ENCODE data around the gene SEC14L5.
A peak's percentile ranks its signal among the peaks of the same experiment; 100 is the strongest.

SEC14L5 gene

GRCh38 chr16:5004311-5004710, 46.2 kb downstream of the SEC14L5 start:
- Histone ChIP-seq H2AFZ (ENCODE audit: low read length) (no peak overlapping the region), H4K91ac (ENCODE audit: low read depth, low read length, poor library complexity) (no peak overlapping the region), H3K4ac (ENCODE audit: low read length) (no peak overlapping the region), H3K14ac (ENCODE audit: low read length) (no peak overlapping the region), H3K4me1 (ENCODE audit: control insufficient read depth in 2 of 2, insufficient read depth in 1 of 2, low read depth in 1 of 2, low read length in 2 of 2) (no peaks in the 10 kb centered on the region), H3K9me3 (replicated peaks in 1 of 2; ENCODE audit: control insufficient read depth in 2 of 2, insufficient read depth in 1 of 2, low read depth in 1 of 2, low read length in 2 of 2) (no peaks in the 10 kb centered on the region), H2BK120ac (ENCODE audit: low read depth, low read length) (no peak overlapping the region), H3K9ac (ENCODE audit: low read depth, low read length, poor library complexity) (no peak overlapping the region), H2BK15ac (ENCODE audit: low read length) (peak overlapping the region; percentile 15), H3K27ac (replicated peaks; ENCODE audit: low read length) (no peak overlapping the region), H2AK5ac (ENCODE audit: low read depth, low read length) (no peak overlapping the region), H3K79me1 (ENCODE audit: low read depth, low read length) (no peaks in the 10 kb centered on the region), H3K23ac (ENCODE audit: low read depth, low read length, poor library complexity) (no peak overlapping the region), H3K36me3 (replicated peaks in 1 of 2; ENCODE audit: control insufficient read depth in 2 of 2, insufficient read depth in 2 of 2, low read length in 2 of 2) (no peaks in the 10 kb centered on the region), H3K27me3 (ENCODE audit: control insufficient read depth in 3 of 3, insufficient read depth in 3 of 3, low read depth in 1 of 3, low read length in 3 of 3) (peaks cover 0 to 9% (median 0%) of the 10 kb centered on the region in 3 experiments), H3K4me3 (ENCODE audit: low read length in 2 of 2) (no peak overlapping the region), H4K8ac (ENCODE audit: low read depth, low read length) (no peak overlapping the region), H3K18ac (ENCODE audit: low read length) (no peak overlapping the region), H3K4me2 (ENCODE audit: insufficient read depth, low read length, poor library complexity, severe bottlenecking) (no peak overlapping the region), H2BK5ac (ENCODE audit: low read length) (no peak overlapping the region), H2BK12ac (ENCODE audit: low read length) (no peak overlapping the region)
- no CpG with 5 or more reads among the region's 5 CpGs for WGBS, 2 donors (ENCODE audit: extremely low coverage in 2 of 2, insufficient read length in 2 of 2, insufficient replicate concordance in 1 of 2)
- DNase-seq (ENCODE audit: low spot score), result no peak

GRCh38 chr16:5005916-5006315, 47.8 kb downstream of the SEC14L5 start:
- Histone ChIP-seq H3K36me3 (replicated peaks in 1 of 2; ENCODE audit: control insufficient read depth in 2 of 2, insufficient read depth in 2 of 2, low read length in 2 of 2) (no peaks in the 10 kb centered on the region), H2AFZ (ENCODE audit: low read length) (no peak overlapping the region), H2BK120ac (ENCODE audit: low read depth, low read length) (no peak overlapping the region), H3K4me1 (ENCODE audit: control insufficient read depth in 2 of 2, insufficient read depth in 1 of 2, low read depth in 1 of 2, low read length in 2 of 2) (no peaks in the 10 kb centered on the region), H3K14ac (ENCODE audit: low read length) (no peak overlapping the region), H3K18ac (ENCODE audit: low read length) (no peak overlapping the region), H4K91ac (ENCODE audit: low read depth, low read length, poor library complexity) (no peak overlapping the region), H2BK5ac (ENCODE audit: low read length) (no peak overlapping the region), H2AK5ac (ENCODE audit: low read depth, low read length) (no peak overlapping the region), H3K4ac (ENCODE audit: low read length) (no peak overlapping the region), H4K8ac (ENCODE audit: low read depth, low read length) (no peak overlapping the region), H2BK12ac (ENCODE audit: low read length) (no peak overlapping the region), H2BK15ac (ENCODE audit: low read length) (no peak overlapping the region), H3K4me3 (ENCODE audit: low read length in 2 of 2) (no peak overlapping the region), H3K4me2 (ENCODE audit: insufficient read depth, low read length, poor library complexity, severe bottlenecking) (no peak overlapping the region), H3K23ac (ENCODE audit: low read depth, low read length, poor library complexity) (no peak overlapping the region), H3K27me3 (ENCODE audit: control insufficient read depth in 3 of 3, insufficient read depth in 3 of 3, low read depth in 1 of 3, low read length in 3 of 3) (peaks cover 0 to 21% (median 0%) of the 10 kb centered on the region in 3 experiments), H3K79me1 (ENCODE audit: low read depth, low read length) (no peaks in the 10 kb centered on the region), H3K9ac (ENCODE audit: low read depth, low read length, poor library complexity) (no peak overlapping the region), H3K9me3 (replicated peaks in 1 of 2; ENCODE audit: control insufficient read depth in 2 of 2, insufficient read depth in 1 of 2, low read depth in 1 of 2, low read length in 2 of 2) (no peaks in the 10 kb centered on the region), H3K27ac (replicated peaks; ENCODE audit: low read length) (no peak overlapping the region)
- no peak for DNase-seq (ENCODE audit: low spot score)
- WGBS, 2 donors (ENCODE audit: extremely low coverage in 2 of 2, insufficient read length in 2 of 2, insufficient replicate concordance in 1 of 2), result no CpG with 5 or more reads among the region's 4 CpGs

DNA sequence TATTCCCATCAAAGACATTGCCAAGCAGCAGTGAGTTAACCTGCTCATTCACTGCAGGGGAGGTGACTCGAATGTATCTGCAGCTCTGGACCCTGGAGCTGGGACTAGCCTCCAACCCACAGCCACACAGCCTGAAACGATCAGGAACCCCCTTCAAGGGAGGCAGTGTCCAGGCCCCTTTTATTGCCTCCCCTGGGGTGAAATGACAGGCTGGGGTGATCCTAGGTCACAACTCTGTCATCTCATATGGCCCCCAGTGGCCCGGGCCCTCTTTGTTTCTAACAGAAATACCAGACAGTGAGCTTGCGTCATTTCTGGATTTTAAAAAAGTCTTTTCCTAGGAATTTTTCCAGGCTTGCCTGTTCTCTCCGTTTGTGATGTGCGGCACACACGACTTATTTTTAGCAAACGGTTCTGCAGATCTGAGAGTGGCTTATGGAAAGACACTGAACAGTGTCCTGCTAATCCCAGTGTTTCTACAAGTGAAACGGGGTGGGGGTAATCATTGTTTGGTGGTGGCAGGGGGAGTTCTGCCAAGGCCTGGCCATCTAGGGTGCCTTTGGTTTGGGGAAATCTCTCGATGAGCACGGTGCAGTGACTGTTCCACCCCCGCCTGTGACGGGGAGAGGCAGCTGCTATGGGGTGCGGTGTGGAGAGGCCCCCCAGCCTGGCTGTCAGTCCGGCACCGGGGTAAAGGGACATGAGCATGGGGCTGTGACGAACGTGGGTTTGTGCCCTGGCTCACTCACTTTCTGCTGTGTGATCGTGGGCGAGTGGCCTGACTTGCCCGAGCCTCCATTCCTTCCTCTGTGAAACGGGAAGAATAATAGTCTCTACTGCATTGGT, 48.4 kb downstream of the SEC14L5 start:
- Histone ChIP-seq H3K23ac (ENCODE audit: low read depth, low read length, poor library complexity) (no peak overlapping the region), H2AFZ (ENCODE audit: low read length) (peak overlapping the region; percentile 15), H3K79me1 (ENCODE audit: low read depth, low read length) (no peaks in the 10 kb centered on the region), H2BK12ac (ENCODE audit: low read length) (no peak overlapping the region), H3K9ac (ENCODE audit: low read depth, low read length, poor library complexity) (no peak overlapping the region), H3K14ac (ENCODE audit: low read length) (no peak overlapping the region), H2BK15ac (ENCODE audit: low read length) (no peak overlapping the region), H3K9me3 (replicated peaks in 1 of 2; ENCODE audit: control insufficient read depth in 2 of 2, insufficient read depth in 1 of 2, low read depth in 1 of 2, low read length in 2 of 2) (no peaks in the 10 kb centered on the region), H4K8ac (ENCODE audit: low read depth, low read length) (no peak overlapping the region), H3K36me3 (replicated peaks in 1 of 2; ENCODE audit: control insufficient read depth in 2 of 2, insufficient read depth in 2 of 2, low read length in 2 of 2) (no peaks in the 10 kb centered on the region), H4K91ac (ENCODE audit: low read depth, low read length, poor library complexity) (no peak overlapping the region), H3K4me3 (ENCODE audit: low read length in 2 of 2) (no peak overlapping the region), H3K27me3 (ENCODE audit: control insufficient read depth in 3 of 3, insufficient read depth in 3 of 3, low read depth in 1 of 3, low read length in 3 of 3) (peaks cover 0 to 25% (median 0%) of the 10 kb centered on the region in 3 experiments), H3K18ac (ENCODE audit: low read length) (no peak overlapping the region), H2AK5ac (ENCODE audit: low read depth, low read length) (peak overlapping the region; percentile 88), H3K27ac (replicated peaks; ENCODE audit: low read length) (no peak overlapping the region), H2BK5ac (ENCODE audit: low read length) (no peak overlapping the region), H3K4me1 (ENCODE audit: control insufficient read depth in 2 of 2, insufficient read depth in 1 of 2, low read depth in 1 of 2, low read length in 2 of 2) (no peaks in the 10 kb centered on the region), H3K4me2 (ENCODE audit: insufficient read depth, low read length, poor library complexity, severe bottlenecking) (no peak overlapping the region), H3K4ac (ENCODE audit: low read length) (no peak overlapping the region), H2BK120ac (ENCODE audit: low read depth, low read length) (no peak overlapping the region)
- no peak for DNase-seq (ENCODE audit: low spot score)
- no CpG with 5 or more reads among the region's 22 CpGs for WGBS, 2 donors (ENCODE audit: extremely low coverage in 2 of 2, insufficient read length in 2 of 2, insufficient replicate concordance in 1 of 2)

- H3K36me3 ChIP-seq (replicated peaks in 1 of 2; ENCODE audit: control insufficient read depth in 2 of 2, insufficient read depth in 2 of 2, low read length in 2 of 2), result no peaks in the 10 kb centered on the region
Observed at GRCh38 chr16:5007256-5007655, 49.1 kb downstream of the SEC14L5 start.

More at GRCh38 chr16:5007256-5007655, 49.1 kb downstream of the SEC14L5 start:
- H2BK15ac ChIP-seq (ENCODE audit: low read length), result no peak overlapping the region
- H3K4me3 ChIP-seq (ENCODE audit: low read length in 2 of 2), result no peak overlapping the region
- H3K9me3 ChIP-seq (replicated peaks in 1 of 2; ENCODE audit: control insufficient read depth in 2 of 2, insufficient read depth in 1 of 2, low read depth in 1 of 2, low read length in 2 of 2), result no peaks in the 10 kb centered on the region
- no peak overlapping the region for H4K8ac ChIP-seq (ENCODE audit: low read depth, low read length)
- H3K79me1 ChIP-seq (ENCODE audit: low read depth, low read length), result no peaks in the 10 kb centered on the region
- no peak overlapping the region for H3K23ac ChIP-seq (ENCODE audit: low read depth, low read length, poor library complexity)
- no peak for DNase-seq (ENCODE audit: low spot score)
- H3K27ac ChIP-seq (replicated peaks; ENCODE audit: low read length), result no peak overlapping the region
- no peak overlapping the region for H2BK120ac ChIP-seq (ENCODE audit: low read depth, low read length)
- no peak overlapping the region for H3K14ac ChIP-seq (ENCODE audit: low read length)
- no peak overlapping the region for H2BK12ac ChIP-seq (ENCODE audit: low read length)
- H3K4me2 ChIP-seq (ENCODE audit: insufficient read depth, low read length, poor library complexity, severe bottlenecking), result no peak overlapping the region
- H3K27me3 ChIP-seq (ENCODE audit: control insufficient read depth in 3 of 3, insufficient read depth in 3 of 3, low read depth in 1 of 3, low read length in 3 of 3), result peaks cover 0 to 32% (median 0%) of the 10 kb centered on the region in 3 experiments
- no peak overlapping the region for H3K4ac ChIP-seq (ENCODE audit: low read length)
- no peak overlapping the region for H3K9ac ChIP-seq (ENCODE audit: low read depth, low read length, poor library complexity)
- H2BK5ac ChIP-seq (ENCODE audit: low read length), result no peak overlapping the region
- no peak overlapping the region for H4K91ac ChIP-seq (ENCODE audit: low read depth, low read length, poor library complexity)
- no peak overlapping the region for H3K18ac ChIP-seq (ENCODE audit: low read length)
- H2AFZ ChIP-seq (ENCODE audit: low read length), result no peak overlapping the region
- H3K4me1 ChIP-seq (ENCODE audit: control insufficient read depth in 2 of 2, insufficient read depth in 1 of 2, low read depth in 1 of 2, low read length in 2 of 2), result no peaks in the 10 kb centered on the region
- peak overlapping the region; percentile 88 for H2AK5ac ChIP-seq (ENCODE audit: low read depth, low read length)
- WGBS, 2 donors (ENCODE audit: extremely low coverage in 2 of 2, insufficient read length in 2 of 2, insufficient replicate concordance in 1 of 2), result no CpG with 5 or more reads among the region's 10 CpGs
